Endothelial cell of umbilical vein (primary cell): Measurements from ENCODE around the gene ASMTL. TPM values are rescaled to one million over a fixed set of nuclear protein-coding genes. Genes with fewer than 3 reads are reported as not detected.
A peak's percentile ranks its signal among the peaks of the same experiment; 100 is the strongest.

Experiments
- BruUV-seq: library from RNA; stranded (reverse); fragments of 400-500 nt; replicated peaks from 2 replicates; lab custom pipeline; 2021; lab: Mats Ljungman, UMichigan
- CTCF ChIA-PET: fragments of 300-600, 350-600 bp; sonication (Branson Sonifier 250); formaldehyde crosslinking; loops from one replicate; lab custom pipeline; 2021; ENCODE audit warnings: antibody characterized with exemption, inconsistent platforms; lab: Charles Lee
- POLR2A ChIA-PET: fragments of 300-600, 350-600 bp; sonication (Branson Sonifier 250); formaldehyde crosslinking; loops from one replicate; lab custom pipeline; 2021; ENCODE audit warnings: antibody characterized with exemption, inconsistent platforms; lab: Charles Lee
- DNase-seq: peaks from one replicate; pipeline ENCODE4 v3.0.0-alpha.2; 2011; ENCODE audit warnings: low read depth, low spot score
- FAIRE-seq: peaks from 2 replicates; lab custom pipeline; 2011; peaks lifted over from hg19 to GRCh38; lab: Jason Lieb, UNC
- H2AFZ ChIP-seq: 2 replicates; pipeline ENCODE4 v1.6.0; 2012; ENCODE audit warnings: low read depth, low read length, control low read depth, inconsistent platforms
- H3K27ac ChIP-seq: 2 replicates; pipeline ENCODE4 v1.5.1; 2011; ENCODE audit warnings: low read depth, mild to moderate bottlenecking, control low read depth, low read length, moderate library complexity; ENCODE audit not compliant: insufficient read depth
- H3K27me3 ChIP-seq, 2 experiments: 2 replicates each; pipeline versions ENCODE4 v1.6.0 to v1.6.1; 2011; ENCODE audit warnings: low read length in 2 of 2, mixed read lengths in 1 of 2; ENCODE audit not compliant: control insufficient read depth in 2 of 2, insufficient read depth in 2 of 2
- H3K36me3 ChIP-seq, 2 experiments: 2 replicates in 1 of 2; 3 replicates in 1 of 2; pipeline ENCODE4 v1.5.1; 2011; ENCODE audit warnings: low read length in 2 of 2, mild to moderate bottlenecking in 1 of 2, moderate library complexity in 1 of 2; ENCODE audit not compliant: control insufficient read depth in 2 of 2, insufficient read depth in 2 of 2; ENCODE audit errors: extremely low read depth in 1 of 2
- H3K4me1 ChIP-seq: 3 replicates; pipeline ENCODE4 v1.5.1; 2011; ENCODE audit warnings: mild to moderate bottlenecking, low read length; ENCODE audit not compliant: control insufficient read depth, insufficient read depth; ENCODE audit errors: extremely low read depth
- H3K4me2 ChIP-seq: 2 replicates; pipeline ENCODE4 v1.6.1; 2011; ENCODE audit warnings: low read length, control low read depth, mixed read lengths; ENCODE audit not compliant: insufficient read depth
- H3K4me3 ChIP-seq, 3 experiments: fragments of 200-600 bp in 1 of 3; sonication (generic), shearing (Covaris generic) in 1 of 3; replicated peaks in 1 of 3; 2 replicates each; pipeline ENCODE4 v1.5.1; 2011 to 2016; ENCODE audit warnings: control low read depth in 3 of 3, low read length in 3 of 3, mild to moderate bottlenecking in 2 of 3, inconsistent platforms in 1 of 3, low read depth in 1 of 3, moderate library complexity in 1 of 3; ENCODE audit not compliant: insufficient read depth in 1 of 3
- H3K79me2 ChIP-seq: 2 replicates; pipeline ENCODE4 v1.6.0; 2012; ENCODE audit warnings: low read length, inconsistent platforms; ENCODE audit not compliant: control insufficient read depth, insufficient read depth
- H3K9ac ChIP-seq: replicated peaks from 2 replicates; pipeline ENCODE3; 2011; ENCODE audit warnings: low read length, control low read depth; ENCODE audit not compliant: insufficient read depth; ENCODE audit errors: extremely low read depth
- H3K9me1 ChIP-seq: replicated peaks from 3 replicates; pipeline ENCODE4 v1.6.0; 2011; ENCODE audit warnings: mild to moderate bottlenecking, low read length; ENCODE audit not compliant: control insufficient read depth, insufficient read depth; ENCODE audit errors: extremely low read depth
- H3K9me3 ChIP-seq: replicated peaks from 2 replicates; pipeline ENCODE4 v1.5.1; 2012; ENCODE audit warnings: low read length, inconsistent platforms; ENCODE audit not compliant: control insufficient read depth, insufficient read depth
- H4K20me1 ChIP-seq: replicated peaks from 2 replicates; pipeline ENCODE3; 2011; ENCODE audit warnings: mild to moderate bottlenecking, low read length; ENCODE audit not compliant: control insufficient read depth, insufficient read depth; ENCODE audit errors: extremely low read depth
- EZH2 ChIP-seq: IDR thresholded peaks from 2 replicates; pipeline ENCODE4 v1.6.1; 2012; ENCODE audit warnings: borderline replicate concordance, low read depth, mild to moderate bottlenecking, moderate library complexity, low read length, inconsistent platforms; ENCODE audit not compliant: severe bottlenecking
- GATA2 ChIP-seq: IDR thresholded peaks from 2 replicates; pipeline ENCODE4 v1.7.0; 2011; ENCODE audit warnings: low read depth, mild to moderate bottlenecking, moderate library complexity, mixed read lengths, low read length; ENCODE audit not compliant: insufficient read length, insufficient read depth
- MYC ChIP-seq: IDR thresholded peaks from one replicate; pipeline ENCODE4 v1.6.1; 2011; ENCODE audit warnings: mild to moderate bottlenecking, low read depth, low read length
- POLR2A ChIP-seq: IDR thresholded peaks from 2 replicates; pipeline ENCODE4 v1.6.1; 2012; ENCODE audit warnings: low read depth, mild to moderate bottlenecking, control low read depth, low read length
- POLR2AphosphoS5 ChIP-seq: IDR thresholded peaks from 2 replicates; pipeline ENCODE4 v1.6.1; 2012; ENCODE audit warnings: low read depth, mild to moderate bottlenecking, control low read depth, low read length, moderate library complexity; ENCODE audit not compliant: insufficient read depth
- dilution Hi-C: fragments of 300-500 bp; cut with MboI; formaldehyde crosslinking; loops from one replicate; pipeline ENCODE4 v1.15.0; 2019; ENCODE audit warnings: low sequenced_read_pairs; ENCODE audit not compliant: extremely low pct_ligation_motif_present
- intact Hi-C: fragments of 100-400 bp; cut with micrococcal nuclease; formaldehyde crosslinking; loops from one replicate; pipeline ENCODE4 v1.10.0; 2022
- polyA plus RNA-seq, 4 experiments: library from polyadenylated mRNA; depleted of rRNA in 3 of 4; stranded (reverse) in 3 of 4; unstranded in 1 of 4; fragments of >200 nt; gene quantifications; 2 replicates each; pipeline versions ENCODE4 v1.2.1 to v1.2.3, GENCODE V29; 2011 to 2012; ENCODE audit warnings: missing spikeins in 1 of 4
- total RNA-seq: library from RNA; stranded (reverse); gene quantifications from 2 replicates; pipeline ENCODE4 v1.2.3, GENCODE V29; 2021
- TF ChIP-seq, protein P1 (sequence below): IDR thresholded peaks from 2 replicates; pipeline ENCODE4 v1.6.1; 2011; ENCODE audit not compliant: insufficient read depth, insufficient read length

The ASMTL gene
- total and polyA plus RNA-seq, 2 donors (not counting 3 experiments of a cell fraction or from before 2014, with no cell fraction given): 27.1 to 29.9 TPM

DNA sequence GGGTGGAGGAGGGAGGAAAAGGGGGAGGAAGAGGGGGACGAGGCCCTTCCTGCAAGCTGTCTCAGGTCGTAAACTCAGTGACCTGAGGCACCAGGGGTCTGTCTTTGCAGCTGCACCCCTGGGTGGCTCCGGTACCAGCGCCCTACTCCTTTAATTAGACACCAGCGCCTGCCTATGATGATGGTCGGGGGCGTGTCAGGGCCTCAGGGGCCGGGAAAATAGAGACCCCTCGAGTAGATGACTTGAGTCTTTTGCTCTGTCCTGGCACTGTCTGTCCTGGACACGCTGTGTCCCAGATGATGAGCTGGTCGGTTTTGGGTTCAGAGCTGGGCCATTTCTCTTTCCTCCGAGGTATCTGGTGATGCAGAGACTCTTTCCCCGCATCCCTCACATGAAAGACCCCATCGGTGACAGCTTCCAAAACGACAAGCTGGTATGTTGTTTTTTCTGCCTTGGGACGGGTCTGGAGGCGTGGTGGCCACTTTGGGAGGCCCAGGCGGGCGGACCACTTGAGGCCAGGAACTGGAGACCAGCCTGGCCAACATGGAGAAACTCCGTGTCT lies 72.0 kb downstream of the ASMTL start:
- dilution Hi-C loops: no loop called here
- no peaks in the 10 kb centered on the region for H3K27me3 ChIP-seq
- H3K4me3 ChIP-seq: no peak overlapping the region
- no peak overlapping the region for H3K9ac ChIP-seq
- peaks cover 7 to 12% of the 10 kb centered on the region in 2 experiments for H3K36me3 ChIP-seq
- no peaks in the 10 kb centered on the region for H3K79me2 ChIP-seq
- no peak for FAIRE-seq
- H4K20me1 ChIP-seq: no peaks in the 10 kb centered on the region
- TF ChIP-seq POLR2AphosphoS5: peak; percentile 45
- TF ChIP-seq, protein P1, sequence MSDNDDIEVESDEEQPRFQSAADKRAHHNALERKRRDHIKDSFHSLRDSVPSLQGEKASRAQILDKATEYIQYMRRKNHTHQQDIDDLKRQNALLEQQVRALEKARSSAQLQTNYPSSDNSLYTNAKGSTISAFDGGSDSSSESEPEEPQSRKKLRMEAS: no peak
- H3K9me3 ChIP-seq: no peaks in the 10 kb centered on the region
- ChIA-PET POLR2A (no interaction called here), CTCF (no interaction called here)
- no TSS peak for BruUV-seq
- no peak overlapping the region for H2AFZ ChIP-seq
- no peaks in the 10 kb centered on the region for H3K4me1 ChIP-seq
- intact Hi-C loops: no loop called here
- H3K4me2 ChIP-seq: no peak overlapping the region
- no peaks in the 10 kb centered on the region for H3K9me1 ChIP-seq
- no peak overlapping the region for H3K27ac ChIP-seq
- no peak for DNase-seq

DNA sequence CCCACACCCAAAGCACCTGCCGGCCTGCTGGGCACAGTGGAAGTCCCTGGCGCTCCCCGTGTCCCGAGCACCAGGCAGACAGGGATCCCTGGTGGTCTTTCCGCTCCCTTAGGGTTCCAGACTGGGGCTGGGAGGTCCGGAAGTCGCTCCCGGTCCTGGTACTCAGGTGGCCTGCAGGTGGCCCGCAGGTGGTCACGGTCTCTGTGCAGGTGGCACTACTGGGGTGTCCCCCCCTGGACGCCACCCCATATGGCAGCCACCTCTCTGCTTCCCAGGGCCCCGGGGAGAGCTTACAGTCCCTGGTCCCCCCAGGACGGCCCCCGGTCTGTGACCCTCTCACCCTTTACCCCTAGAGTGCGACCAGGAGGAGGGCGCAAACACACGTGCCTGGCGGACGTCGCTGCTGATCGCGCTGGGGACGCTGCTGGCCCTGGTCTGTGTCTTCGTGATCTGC lies 74.4 kb downstream of the ASMTL start:
- CTCF ChIA-PET: no interaction called here

More for the DNA sequence above, 74.4 kb downstream of the ASMTL start:
- Histone ChIP-seq H3K79me2 (no peaks in the 10 kb centered on the region), H4K20me1 (no peaks in the 10 kb centered on the region), H3K27me3 (no peaks in the 10 kb centered on the region), H3K4me2 (no peak overlapping the region), H3K4me1 (no peaks in the 10 kb centered on the region), H3K9me3 (no peaks in the 10 kb centered on the region), H2AFZ (no peak overlapping the region), H3K4me3 (no peak overlapping the region), H3K9ac (no peak overlapping the region), H3K36me3 (peaks cover 0 to 2% of the 10 kb centered on the region in 2 experiments), H3K9me1 (no peaks in the 10 kb centered on the region), H3K27ac (no peak overlapping the region)
- POLR2A ChIA-PET: no interaction called here
- dilution Hi-C loops: no loop called here
- intact Hi-C loops: no loop called here
- no TSS peak for BruUV-seq
- FAIRE-seq (no peak), DNase-seq (no peak)
- TF ChIP-seq GATA2 (no peak), EZH2 (no peak), POLR2A (no peak), MYC (no peak)
- TF ChIP-seq, protein P1: no peak
